ENCODE measurements around the gene ATF5.
"Not testable (repeated sequence)": the region's sequence is repeated elsewhere in the genome, so short reads cannot be mapped to it uniquely, and the experiment has no call there.

Gene ATF5

GRCh38 chr19:49938662-49939061, 9.7 kb downstream of the ATF5 start:
- Mint-ChIP-seq H3K27ac (no peak overlapping the region), H3K4me1 (peaks cover 7% of the 10 kb centered on the region), H3K4me3 (no peak overlapping the region), H3K36me3 (ENCODE audit: low read depth) (no peaks in the 10 kb centered on the region), H3K27me3 (peaks cover 7% of the 10 kb centered on the region), H3K9me3 (no peaks in the 10 kb centered on the region)
- ATAC-seq, result no peak
- no peak for DNase-seq

GRCh38 chr19:49939721-49940481, 10.9 kb downstream of the ATF5 start:
- ATAC-seq (no peak), DNase-seq (no peak)
- Mint-ChIP-seq H3K27ac (no peak overlapping the region), H3K4me3 (no peak overlapping the region), H3K27me3 (peaks cover 10% of the 10 kb centered on the region), H3K36me3 (ENCODE audit: low read depth) (no peaks in the 10 kb centered on the region), H3K4me1 (peaks cover 10% of the 10 kb centered on the region), H3K9me3 (no peaks in the 10 kb centered on the region)

GRCh38 chr19:49940482-49940791, 11.4 kb downstream of the ATF5 start:
- no peak for ATAC-seq
- H3K27ac Mint-ChIP-seq, result no peak overlapping the region
- no peak for DNase-seq

GRCh38 chr19:49944567-49944966, 15.6 kb downstream of the ATF5 start:
- ATAC-seq, result peak; percentile 78
- not testable (repeated sequence) for H3K4me3 Mint-ChIP-seq; H3K9me3 Mint-ChIP-seq; H3K4me1 Mint-ChIP-seq; DNase-seq; H3K36me3 Mint-ChIP-seq (ENCODE audit: low read depth); H3K27ac Mint-ChIP-seq
- peaks cover 18% of the 10 kb centered on the region for H3K27me3 Mint-ChIP-seq

More at GRCh38 chr19:49940482-49940791, 11.4 kb downstream of the ATF5 start:
- Mint-ChIP-seq H3K9me3 (no peaks in the 10 kb centered on the region), H3K36me3 (ENCODE audit: low read depth) (no peaks in the 10 kb centered on the region), H3K27me3 (peaks cover 10% of the 10 kb centered on the region), H3K4me1 (peaks cover 10% of the 10 kb centered on the region), H3K4me3 (no peak overlapping the region)

- ATAC-seq, result no peak
- no peak overlapping the region for H3K4me3 Mint-ChIP-seq
- H3K27me3 Mint-ChIP-seq, result peaks cover 18% of the 10 kb centered on the region
- no peak for DNase-seq
- no peaks in the 10 kb centered on the region for H3K36me3 Mint-ChIP-seq (ENCODE audit: low read depth)
- peaks cover 8% of the 10 kb centered on the region for H3K4me1 Mint-ChIP-seq
- no peaks in the 10 kb centered on the region for H3K9me3 Mint-ChIP-seq
- H3K27ac Mint-ChIP-seq, result no peak overlapping the region
These were observed 17.4 kb downstream of the ATF5 start for GRCh38 chr19:49946415-49946814.

- Mint-ChIP-seq H3K27me3 (peaks cover 8% of the 10 kb centered on the region), H3K4me1 (peaks cover 1% of the 10 kb centered on the region), H3K27ac (no peak overlapping the region), H3K36me3 (ENCODE audit: low read depth) (no peaks in the 10 kb centered on the region), H3K9me3 (no peaks in the 10 kb centered on the region), H3K4me3 (no peak overlapping the region)
- ATAC-seq, result no peak
- DNase-seq, result no peak
These were observed 21.0 kb downstream of the ATF5 start for GRCh38 chr19:49949742-49950589.

GRCh38 chr19:49950590-49950948, 21.6 kb downstream of the ATF5 start:
- Mint-ChIP-seq H3K27me3 (peaks cover 8% of the 10 kb centered on the region), H3K27ac (no peak overlapping the region), H3K4me1 (peaks cover 1% of the 10 kb centered on the region), H3K36me3 (ENCODE audit: low read depth) (no peaks in the 10 kb centered on the region), H3K4me3 (no peak overlapping the region), H3K9me3 (no peaks in the 10 kb centered on the region)
- DNase-seq, result no peak
- ATAC-seq, result no peak

- ATAC-seq (no peak), DNase-seq (no peak)
- Mint-ChIP-seq H3K4me3 (no peak overlapping the region), H3K27me3 (peaks cover 8% of the 10 kb centered on the region), H3K36me3 (ENCODE audit: low read depth) (no peaks in the 10 kb centered on the region), H3K4me1 (peaks cover 1% of the 10 kb centered on the region), H3K27ac (no peak overlapping the region), H3K9me3 (no peaks in the 10 kb centered on the region)
These were observed 22.0 kb downstream of the ATF5 start for GRCh38 chr19:49950956-49951526.

GRCh38 chr19:49951806-49952478, 22.9 kb downstream of the ATF5 start:
- ATAC-seq, result no peak
- Mint-ChIP-seq H3K4me1 (peaks cover 1% of the 10 kb centered on the region), H3K4me3 (no peak overlapping the region), H3K36me3 (ENCODE audit: low read depth) (no peaks in the 10 kb centered on the region), H3K27me3 (peaks cover 2% of the 10 kb centered on the region), H3K9me3 (no peaks in the 10 kb centered on the region), H3K27ac (no peak overlapping the region)
- no peak for DNase-seq

- no peaks in the 10 kb centered on the region for H3K36me3 Mint-ChIP-seq (ENCODE audit: low read depth)
- DNase-seq (no peak), ATAC-seq (no peak)
- no peaks in the 10 kb centered on the region for H3K9me3 Mint-ChIP-seq
- no peak overlapping the region for H3K27ac Mint-ChIP-seq
- H3K4me3 Mint-ChIP-seq, result no peak overlapping the region
- peaks cover 2% of the 10 kb centered on the region for H3K27me3 Mint-ChIP-seq
- peaks cover 1% of the 10 kb centered on the region for H3K4me1 Mint-ChIP-seq
These were observed 23.5 kb downstream of the ATF5 start for GRCh38 chr19:49952479-49952836.

GRCh38 chr19:49952906-49953305, 23.9 kb downstream of the ATF5 start:
- H3K4me3 Mint-ChIP-seq, result no peak overlapping the region
- H3K36me3 Mint-ChIP-seq (ENCODE audit: low read depth), result no peaks in the 10 kb centered on the region
- no peak for ATAC-seq
- H3K27ac Mint-ChIP-seq, result no peak overlapping the region
- peaks cover 1% of the 10 kb centered on the region for H3K4me1 Mint-ChIP-seq
- no peak for DNase-seq
- no peaks in the 10 kb centered on the region for H3K9me3 Mint-ChIP-seq
- H3K27me3 Mint-ChIP-seq, result peaks cover 1% of the 10 kb centered on the region

GRCh38 chr19:49953416-49953815, 24.4 kb downstream of the ATF5 start:
- peaks cover 2% of the 10 kb centered on the region for H3K27me3 Mint-ChIP-seq
- DNase-seq, result no peak
- no peaks in the 10 kb centered on the region for H3K36me3 Mint-ChIP-seq (ENCODE audit: low read depth)
- no peak overlapping the region for H3K27ac Mint-ChIP-seq
- no peaks in the 10 kb centered on the region for H3K9me3 Mint-ChIP-seq
- no peak overlapping the region for H3K4me3 Mint-ChIP-seq
- peaks cover 1% of the 10 kb centered on the region for H3K4me1 Mint-ChIP-seq
- ATAC-seq, result no peak

- no peak overlapping the region for H3K27ac Mint-ChIP-seq
- H3K4me3 Mint-ChIP-seq, result no peak overlapping the region
- peaks cover 1% of the 10 kb centered on the region for H3K4me1 Mint-ChIP-seq
- no peaks in the 10 kb centered on the region for H3K36me3 Mint-ChIP-seq (ENCODE audit: low read depth)
- DNase-seq, result no peak
- no peak for ATAC-seq
- H3K9me3 Mint-ChIP-seq, result no peaks in the 10 kb centered on the region
- H3K27me3 Mint-ChIP-seq, result peaks cover 2% of the 10 kb centered on the region
These were observed 25.3 kb downstream of the ATF5 start for GRCh38 chr19:49954092-49954829.

GRCh38 chr19:49954933-49955332, 25.9 kb downstream of the ATF5 start:
- H3K36me3 Mint-ChIP-seq (ENCODE audit: low read depth), result no peaks in the 10 kb centered on the region
- peaks cover 2% of the 10 kb centered on the region for H3K27me3 Mint-ChIP-seq
- no peak overlapping the region for H3K4me3 Mint-ChIP-seq
- DNase-seq (no peak), ATAC-seq (no peak)
- H3K4me1 Mint-ChIP-seq, result peaks cover 1% of the 10 kb centered on the region
- no peaks in the 10 kb centered on the region for H3K9me3 Mint-ChIP-seq
- no peak overlapping the region for H3K27ac Mint-ChIP-seq
